Testis (tissue), 3 donors: ENCODE measurements around the gene FAM110C. TPM values are rescaled to one million over a fixed set of nuclear protein-coding genes. Genes with fewer than 3 reads are reported as not detected.
"Not testable (repeated sequence)": the region's sequence is repeated elsewhere in the genome, so short reads cannot be mapped to it uniquely, and the experiment has no call there.

ENCODE experiments used
- DNase-seq: peaks from one replicate; pipeline ENCODE4 v3.0.0-alpha.2; 2019
- H3K27ac ChIP-seq, 2 donors: fragments of 200-600 bp; sonication (generic); one replicate each; pipeline ENCODE4 v1.5.1; 2019
- H3K27me3 ChIP-seq: fragments of 200-600 bp; sonication (generic); one replicate; pipeline ENCODE4 v1.5.1; 2019
- H3K36me3 ChIP-seq: fragments of 200-600 bp; sonication (generic); one replicate; pipeline ENCODE4 v1.5.1; 2017; ENCODE audit warnings: low read depth; ENCODE audit errors: missing control alignments
- H3K4me1 ChIP-seq: fragments of 200-600 bp; sonication (generic); one replicate; pipeline ENCODE4 v1.5.1; 2019
- H3K4me3 ChIP-seq, 2 donors: fragments of 200-600 bp; sonication (generic); one replicate each; pipeline ENCODE4 v1.5.1; 2017 to 2019
- H3K9me3 ChIP-seq: fragments of 200-600 bp; sonication (generic); one replicate; pipeline ENCODE4 v1.5.1; 2017
- POLR2A ChIP-seq: fragments of 450-650 bp; IDR thresholded peaks from one replicate; pipeline ENCODE4 v1.6.1; 2017; ENCODE audit warnings: antibody characterized with exemption, mild to moderate bottlenecking, moderate library complexity
- WGBS, 2 donors: methylation state at CpG; one replicate each; pipeline ENCODE4 v1.1.5; 2018; 5-methylcytosine and 5-hydroxymethylcytosine counted together
- intact Hi-C: fragments of 100-400 bp; cut with DNase I; formaldehyde crosslinking; loops from one replicate; pipeline ENCODE4 v1.15.1; 2023; ENCODE audit warnings: low total_unique reads
- polyA plus RNA-seq: library from polyadenylated mRNA; stranded (reverse); fragments of 350-450 nt; fragmentation: Illumina TruSeq; extraction: RNeasy Lipid Tissue Mini Kit (QIAGEN cat#74804); gene quantifications from one replicate; pipeline ENCODE4 v1.2.3, GENCODE V29; 2014; ENCODE audit warnings: low read depth, low replicate concordance; ENCODE audit not compliant: insufficient read depth
- total RNA-seq, 2 donors: library from RNA; depleted of rRNA; stranded (reverse); fragments of >200 nt; gene quantifications; one replicate each; pipeline ENCODE4 v1.2.3, GENCODE V29; 2016
- TF ChIP-seq, protein P1 (sequence below), 3 experiments: fragments of 450-650 bp in 2 of 3; fragments of 200-600 bp in 1 of 3; sonication (generic) in 1 of 3; IDR thresholded peaks; one replicate each; pipeline ENCODE4 v1.5.1; 2016 to 2019; ENCODE audit warnings: antibody characterized with exemption in 3 of 3, mild to moderate bottlenecking in 2 of 3, moderate library complexity in 1 of 3

FAM110C gene
- total and polyA plus RNA-seq, 3 donors from 2014 or later, result 8.5 to 16.3 (median 13.5) TPM

DNA sequence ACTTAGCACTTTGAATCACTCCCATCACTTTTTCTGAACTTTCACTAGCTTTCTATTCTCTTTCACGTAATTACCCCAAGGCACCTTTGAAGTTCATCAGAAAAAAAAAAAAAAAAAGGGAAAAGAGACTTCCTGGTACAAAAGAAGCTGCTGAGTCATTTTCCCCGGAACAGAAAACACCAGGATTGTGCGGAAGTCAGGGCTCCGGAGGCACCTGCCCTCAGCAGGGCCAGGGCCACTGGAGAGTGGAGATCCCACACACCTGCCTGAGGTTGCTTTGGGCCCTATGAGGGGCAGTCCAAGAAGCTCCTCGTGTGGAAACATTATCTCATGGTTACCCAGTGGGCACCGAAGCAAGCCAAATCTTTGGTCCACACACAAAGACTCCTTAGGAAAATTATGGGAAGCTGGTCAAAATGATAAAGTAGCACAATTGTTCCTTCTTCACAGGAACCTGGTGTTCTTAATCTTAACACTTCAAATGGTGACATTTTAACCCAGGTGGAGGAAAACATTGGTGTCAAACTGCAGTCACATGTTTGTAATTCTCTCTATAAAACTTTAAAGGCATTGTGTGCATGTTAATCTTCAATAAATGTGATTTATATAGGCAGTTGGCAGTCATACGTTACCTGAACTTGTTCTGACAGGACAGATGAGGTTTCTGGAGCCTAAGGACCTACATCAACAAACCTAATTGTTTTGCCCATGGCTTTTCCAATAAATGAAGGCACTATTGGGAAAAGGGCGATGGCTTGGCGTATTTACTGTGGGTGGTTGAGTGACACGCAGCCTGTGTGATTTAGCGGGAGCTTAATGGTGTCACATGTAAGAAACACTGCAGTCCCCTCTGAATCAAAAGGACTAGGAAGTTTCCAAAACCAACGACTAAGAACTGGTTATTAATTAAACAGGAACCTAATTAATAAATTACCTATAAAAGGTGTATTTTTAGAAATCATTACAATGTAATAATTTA, 23.4 kb upstream of the FAM110C start:
- H3K9me3 ChIP-seq, result no peaks in the 10 kb centered on the region
- H3K4me3 ChIP-seq, result no peak overlapping the region
- H3K4me1 ChIP-seq, result no peaks in the 10 kb centered on the region
- H3K27me3 ChIP-seq, result no peaks in the 10 kb centered on the region
- no peaks in the 10 kb centered on the region for H3K36me3 ChIP-seq
- TF ChIP-seq, protein P1, sequence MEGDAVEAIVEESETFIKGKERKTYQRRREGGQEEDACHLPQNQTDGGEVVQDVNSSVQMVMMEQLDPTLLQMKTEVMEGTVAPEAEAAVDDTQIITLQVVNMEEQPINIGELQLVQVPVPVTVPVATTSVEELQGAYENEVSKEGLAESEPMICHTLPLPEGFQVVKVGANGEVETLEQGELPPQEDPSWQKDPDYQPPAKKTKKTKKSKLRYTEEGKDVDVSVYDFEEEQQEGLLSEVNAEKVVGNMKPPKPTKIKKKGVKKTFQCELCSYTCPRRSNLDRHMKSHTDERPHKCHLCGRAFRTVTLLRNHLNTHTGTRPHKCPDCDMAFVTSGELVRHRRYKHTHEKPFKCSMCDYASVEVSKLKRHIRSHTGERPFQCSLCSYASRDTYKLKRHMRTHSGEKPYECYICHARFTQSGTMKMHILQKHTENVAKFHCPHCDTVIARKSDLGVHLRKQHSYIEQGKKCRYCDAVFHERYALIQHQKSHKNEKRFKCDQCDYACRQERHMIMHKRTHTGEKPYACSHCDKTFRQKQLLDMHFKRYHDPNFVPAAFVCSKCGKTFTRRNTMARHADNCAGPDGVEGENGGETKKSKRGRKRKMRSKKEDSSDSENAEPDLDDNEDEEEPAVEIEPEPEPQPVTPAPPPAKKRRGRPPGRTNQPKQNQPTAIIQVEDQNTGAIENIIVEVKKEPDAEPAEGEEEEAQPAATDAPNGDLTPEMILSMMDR (IDR thresholded peaks at IDR 0.05), result no peak
- no peak for TF ChIP-seq POLR2A
- WGBS, 2 donors, result 74 to 75% methylated on average over 12 of the region's 12 CpGs
- intact Hi-C loops, result no loop called here
- no peak for DNase-seq
- H3K27ac ChIP-seq, result no peak overlapping the region

DNA sequence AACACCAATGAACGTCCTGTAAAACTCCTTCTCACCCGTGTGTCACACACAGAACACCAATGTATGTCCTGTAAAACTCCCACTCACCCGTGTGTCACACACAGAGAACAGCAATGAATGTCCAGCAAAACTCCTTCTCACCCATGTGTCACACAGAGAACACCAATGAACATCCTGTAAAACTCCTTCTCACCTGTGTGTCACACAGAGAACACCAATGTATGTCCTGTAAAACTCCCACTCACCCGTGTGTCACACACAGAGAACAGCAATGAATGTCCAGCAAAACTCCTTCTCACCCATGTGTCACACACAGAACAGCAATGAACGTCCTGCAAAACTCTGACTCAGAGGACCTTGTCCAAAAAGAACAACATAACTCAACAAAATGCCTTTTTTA, 22.3 kb upstream of the FAM110C start:
- H3K4me1 ChIP-seq, DNase-seq, intact Hi-C loops, H3K27me3 ChIP-seq, H3K4me3 ChIP-seq, H3K27ac ChIP-seq, H3K36me3 ChIP-seq, H3K9me3 ChIP-seq: not testable (repeated sequence)
- WGBS, 2 donors, result 58 to 65% methylated on average over 5 of the region's 5 CpGs

DNA sequence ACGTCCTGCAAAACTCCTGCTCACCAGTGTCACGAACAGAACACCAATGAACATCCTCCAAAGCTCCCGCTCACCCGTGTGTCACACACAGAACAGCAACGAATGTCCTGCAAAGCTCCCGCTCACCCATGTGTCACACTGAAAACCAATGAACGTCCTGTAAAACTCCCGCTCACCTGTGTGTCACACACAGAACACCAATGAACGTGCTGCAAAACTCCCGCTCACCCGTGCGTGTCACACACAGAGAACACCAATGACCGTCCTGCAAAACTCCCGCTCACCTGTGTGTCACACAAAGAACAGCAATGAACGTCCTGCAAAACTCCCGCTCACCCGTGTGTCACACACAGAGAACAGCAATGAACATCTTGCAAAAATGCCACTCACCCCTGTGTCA, 20.5 kb upstream of the FAM110C start:
- no peaks in the 10 kb centered on the region for H3K27me3 ChIP-seq
- TF ChIP-seq, protein P1 (IDR thresholded peaks at IDR 0.05), result no peak
- no peak for TF ChIP-seq POLR2A
- no peaks in the 10 kb centered on the region for H3K4me1 ChIP-seq
- WGBS, 2 donors, result 92 to 96% methylated on average over 16 to 17 of the region's 17 CpGs
- intact Hi-C loops, result no loop called here
- no peak for DNase-seq
- H3K36me3 ChIP-seq, result no peaks in the 10 kb centered on the region
- H3K27ac ChIP-seq, result no peak overlapping the region
- H3K9me3 ChIP-seq, result no peaks in the 10 kb centered on the region
- no peak overlapping the region for H3K4me3 ChIP-seq

DNA sequence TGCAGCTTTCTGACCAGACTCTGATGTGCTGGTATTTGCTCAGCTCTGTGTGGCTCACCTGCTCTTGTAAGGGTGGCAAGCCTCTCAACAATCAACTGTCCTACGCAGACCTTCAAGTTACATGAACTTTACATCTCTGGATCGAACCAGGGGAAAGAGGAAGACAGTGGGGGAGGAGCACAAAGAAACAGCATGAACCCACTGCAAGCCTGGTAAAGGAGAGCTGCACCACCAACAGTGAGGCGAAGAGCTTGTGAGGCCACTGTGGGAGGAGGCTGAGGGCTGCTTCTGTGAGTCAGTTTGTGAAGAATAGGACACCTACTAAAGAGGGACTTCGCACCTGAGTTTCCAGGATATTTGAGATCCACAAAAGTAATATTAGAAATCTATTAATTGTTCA, 18.8 kb upstream of the FAM110C start:
- DNase-seq, result no peak
- 83 to 85% methylated on average over 4 of the region's 4 CpGs for WGBS, 2 donors
- intact Hi-C loops, result no loop called here
- H3K27ac ChIP-seq, result no peak overlapping the region
- no peaks in the 10 kb centered on the region for H3K36me3 ChIP-seq
- H3K4me1 ChIP-seq, result no peaks in the 10 kb centered on the region
- no peaks in the 10 kb centered on the region for H3K27me3 ChIP-seq
- H3K4me3 ChIP-seq, result no peak overlapping the region
- TF ChIP-seq POLR2A, result no peak
- TF ChIP-seq, protein P1 (IDR thresholded peaks at IDR 0.05), result no peak
- H3K9me3 ChIP-seq, result no peaks in the 10 kb centered on the region

DNA sequence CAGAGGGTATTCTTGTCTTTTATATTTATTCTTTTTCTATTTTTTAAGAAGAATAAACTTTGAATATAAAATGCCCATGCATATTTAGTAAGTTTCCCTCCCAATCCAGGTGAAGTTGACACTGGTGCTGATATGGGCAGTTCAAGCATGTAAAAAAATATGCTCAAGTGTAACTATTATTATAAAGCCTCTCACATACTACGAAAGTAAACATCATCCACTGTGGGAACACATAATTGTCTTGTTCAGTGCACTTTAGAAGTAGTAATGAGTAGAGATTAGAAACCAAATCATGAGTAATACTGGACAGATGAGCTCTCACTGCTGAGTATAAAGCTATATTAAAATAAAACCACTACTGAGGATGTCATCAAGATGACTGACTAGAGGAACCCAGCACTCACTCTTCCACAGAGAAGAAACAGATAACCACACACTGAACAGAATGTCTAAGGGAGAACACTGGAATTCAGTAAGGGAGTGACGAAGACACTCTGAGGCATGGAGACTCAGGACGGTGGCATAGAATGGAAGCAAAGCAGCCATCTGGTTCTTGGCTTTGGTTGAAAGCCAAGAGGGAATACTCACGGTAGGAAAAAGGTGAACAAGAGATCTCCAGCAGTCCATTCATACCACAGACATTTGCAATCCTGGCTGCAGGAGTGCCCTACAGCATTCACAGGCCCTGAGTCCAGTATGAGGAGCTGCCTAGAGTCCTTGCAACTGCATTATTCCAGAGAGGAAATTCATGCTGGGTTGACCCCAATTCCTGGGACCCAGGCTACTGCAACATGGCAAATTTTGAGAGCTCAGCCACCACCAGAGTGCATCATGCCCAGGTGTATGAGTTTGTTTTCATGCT, 9.5 kb upstream of the FAM110C start:
- no peaks in the 10 kb centered on the region for H3K4me1 ChIP-seq
- DNase-seq, result no peak
- WGBS, 2 donors, result 77 to 90% methylated on average over 4 of the region's 4 CpGs
- no peak overlapping the region for H3K4me3 ChIP-seq
- TF ChIP-seq, protein P1 (IDR thresholded peaks at IDR 0.05), result no peak
- TF ChIP-seq POLR2A, result no peak
- intact Hi-C loops, result no loop called here
- H3K27me3 ChIP-seq, result no peaks in the 10 kb centered on the region
- no peak overlapping the region for H3K27ac ChIP-seq
- H3K36me3 ChIP-seq, result no peaks in the 10 kb centered on the region
- H3K9me3 ChIP-seq, result no peaks in the 10 kb centered on the region
